GM12878 (cell line): ENCODE results near the gene LRBA.

ENCODE experiments used
- CBX3 ChIP-seq: fragments of 200-600 bp; sonication (generic); IDR thresholded peaks from 2 replicates; pipeline ENCODE4 v1.6.1; 2016; ENCODE audit warnings: low read depth, borderline replicate concordance
- CTCF ChIP-seq, 3 experiments: IDR thresholded peaks in 2 of 3; conservative IDR thresholded peaks in 1 of 3; 2 replicates each; pipeline ENCODE4 v1.5.1; 2011; ENCODE audit warnings: low read depth in 3 of 3, low read length in 3 of 3, mild to moderate bottlenecking in 3 of 3, control low read depth in 2 of 3, moderate library complexity in 2 of 3, inconsistent platforms in 1 of 3, mixed read lengths in 1 of 3; ENCODE audit not compliant: control insufficient read depth in 2 of 3, insufficient read depth in 1 of 3; ENCODE audit errors: extremely low read depth in 1 of 3
- EP300 ChIP-seq, 2 experiments: fragments of 150-350 bp in 1 of 2; IDR thresholded peaks; 2 replicates each; pipeline ENCODE4 v1.6.1; 2011 to 2012; ENCODE audit warnings: low read depth in 2 of 2, low read length in 2 of 2, borderline replicate concordance in 1 of 2, improper control_type of control experiment in 1 of 2, inconsistent platforms in 1 of 2; ENCODE audit not compliant: control insufficient read depth in 1 of 2
- KAT2A ChIP-seq: conservative IDR thresholded peaks from 2 replicates; pipeline ENCODE4 v1.6.1; 2011; ENCODE audit warnings: low read depth, low read length; ENCODE audit not compliant: control insufficient read depth
- NRF1 ChIP-seq: conservative IDR thresholded peaks from 2 replicates; pipeline ENCODE4 v1.6.1; 2011; ENCODE audit warnings: mild to moderate bottlenecking, low read depth, low read length, improper control_type of control experiment
- POLR2AphosphoS5 ChIP-seq: IDR thresholded peaks from 2 replicates; pipeline ENCODE4 v1.6.1; 2011; ENCODE audit warnings: mild to moderate bottlenecking, low read length, inconsistent platforms
- SIX5 ChIP-seq: IDR thresholded peaks from 2 replicates; pipeline ENCODE4 v1.6.1; 2011; ENCODE audit warnings: mild to moderate bottlenecking, low read depth, low read length, moderate library complexity; ENCODE audit not compliant: severe bottlenecking

DNA sequence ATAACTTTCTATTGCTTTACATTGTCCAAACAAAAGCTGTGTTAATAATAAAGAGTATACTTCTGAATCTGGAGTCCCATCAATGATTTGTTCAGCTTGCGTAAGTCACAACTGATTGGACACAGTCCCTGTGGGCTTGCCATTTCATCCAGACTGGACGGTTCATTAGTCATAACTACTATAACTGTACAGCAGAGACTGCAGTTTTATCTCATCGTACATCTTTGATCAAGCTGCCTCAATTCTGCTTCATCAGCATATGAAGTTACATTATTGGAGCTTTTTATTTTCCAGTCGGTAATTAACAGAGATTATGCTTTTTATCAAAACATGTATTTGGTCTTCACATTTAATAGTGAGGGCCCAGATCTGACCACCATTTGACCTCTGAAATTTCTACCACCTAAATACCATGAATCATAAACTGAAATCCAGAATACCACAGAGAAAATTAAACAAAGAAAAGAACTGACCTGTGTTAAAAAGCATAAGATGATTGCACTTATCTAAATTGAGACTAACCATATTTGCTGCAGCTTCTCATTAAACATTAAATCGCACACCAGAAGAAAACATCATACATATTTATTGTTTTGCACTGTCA lies 445.6 kb downstream of the LRBA start:
- no peak for TF ChIP-seq CBX3
- no peak for TF ChIP-seq POLR2AphosphoS5
- TF ChIP-seq KAT2A = no peak
- no peak for TF ChIP-seq NRF1
- TF ChIP-seq SIX5 = no peak
- no peak for TF ChIP-seq EP300 (IDR thresholded peaks at IDR 0.05; ENCODE audit: borderline replicate concordance in 1 of 2, control insufficient read depth in 1 of 2, low read depth in 2 of 2, low read length in 2 of 2)
- TF ChIP-seq CTCF (IDR thresholded peaks at IDR 0.05 in 2 of 3, conservative IDR thresholded peaks at IDR 0.05 in 1 of 3; ENCODE audit: control insufficient read depth in 2 of 3, extremely low read depth in 1 of 3, insufficient read depth in 1 of 3, low read depth in 3 of 3, low read length in 3 of 3) = no peak
